ENCODE results near the gene STIM1. TPM values are rescaled to one million over a fixed set of nuclear protein-coding genes. Genes with fewer than 3 reads are reported as not detected.

STIM1 gene
- total RNA-seq, 3 donors from 2014 or later, result 56.1 to 74.8 (median 72.5) TPM

- DNase-seq (no peak), ATAC-seq (no peak)
- TF ChIP-seq, protein P1, sequence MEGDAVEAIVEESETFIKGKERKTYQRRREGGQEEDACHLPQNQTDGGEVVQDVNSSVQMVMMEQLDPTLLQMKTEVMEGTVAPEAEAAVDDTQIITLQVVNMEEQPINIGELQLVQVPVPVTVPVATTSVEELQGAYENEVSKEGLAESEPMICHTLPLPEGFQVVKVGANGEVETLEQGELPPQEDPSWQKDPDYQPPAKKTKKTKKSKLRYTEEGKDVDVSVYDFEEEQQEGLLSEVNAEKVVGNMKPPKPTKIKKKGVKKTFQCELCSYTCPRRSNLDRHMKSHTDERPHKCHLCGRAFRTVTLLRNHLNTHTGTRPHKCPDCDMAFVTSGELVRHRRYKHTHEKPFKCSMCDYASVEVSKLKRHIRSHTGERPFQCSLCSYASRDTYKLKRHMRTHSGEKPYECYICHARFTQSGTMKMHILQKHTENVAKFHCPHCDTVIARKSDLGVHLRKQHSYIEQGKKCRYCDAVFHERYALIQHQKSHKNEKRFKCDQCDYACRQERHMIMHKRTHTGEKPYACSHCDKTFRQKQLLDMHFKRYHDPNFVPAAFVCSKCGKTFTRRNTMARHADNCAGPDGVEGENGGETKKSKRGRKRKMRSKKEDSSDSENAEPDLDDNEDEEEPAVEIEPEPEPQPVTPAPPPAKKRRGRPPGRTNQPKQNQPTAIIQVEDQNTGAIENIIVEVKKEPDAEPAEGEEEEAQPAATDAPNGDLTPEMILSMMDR (IDR thresholded peaks at IDR 0.05), result no peak
- no peak overlapping the region for H3K4me3 ChIP-seq
- H3K4me1 ChIP-seq (ENCODE audit: low read depth), result peaks cover 18% of the 10 kb centered on the region
- no peaks in the 10 kb centered on the region for H3K36me3 ChIP-seq (ENCODE audit: low read depth)
- no peaks in the 10 kb centered on the region for H3K9me3 ChIP-seq
- intact Hi-C loops (cut with DNase I, micrococcal nuclease), result no loop called here
Observed at GRCh38 chr11:4068962-4069361, 213.5 kb downstream of the STIM1 start.

DNA sequence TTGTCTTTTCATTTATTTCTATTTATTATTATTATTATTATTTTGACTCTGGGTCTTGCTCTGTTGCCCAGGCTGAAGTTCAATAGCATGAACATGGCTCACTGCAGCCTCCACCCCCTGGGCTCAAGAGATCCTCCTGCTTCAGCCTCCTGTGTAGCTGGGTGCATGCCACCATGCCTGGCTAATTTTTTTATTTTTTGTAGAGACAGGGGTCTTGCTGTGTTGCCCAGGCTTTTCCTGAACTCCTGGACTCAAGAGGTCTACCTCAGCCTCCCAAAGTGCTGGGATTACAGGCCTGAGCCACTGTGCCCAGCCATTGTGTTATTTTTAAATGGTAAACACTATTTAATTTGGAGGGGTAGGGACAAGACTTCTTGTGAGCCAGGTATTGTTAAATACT lies 215.9 kb downstream of the STIM1 start:
- ATAC-seq (no peak), DNase-seq (no peak)
- TF ChIP-seq, protein P1 (IDR thresholded peaks at IDR 0.05), result no peak
- H3K4me3 ChIP-seq, result no peak overlapping the region
- H3K4me1 ChIP-seq (ENCODE audit: low read depth), result peaks cover 6% of the 10 kb centered on the region
- intact Hi-C loops (cut with DNase I, micrococcal nuclease), result loop anchor here in 1 of 2 donors (5.0 kb wide), 1 partner anchor 224 kb away; no protein-coding TSS in a partner anchor
- H3K9me3 ChIP-seq, result no peaks in the 10 kb centered on the region
- no peaks in the 10 kb centered on the region for H3K36me3 ChIP-seq (ENCODE audit: low read depth)

DNA sequence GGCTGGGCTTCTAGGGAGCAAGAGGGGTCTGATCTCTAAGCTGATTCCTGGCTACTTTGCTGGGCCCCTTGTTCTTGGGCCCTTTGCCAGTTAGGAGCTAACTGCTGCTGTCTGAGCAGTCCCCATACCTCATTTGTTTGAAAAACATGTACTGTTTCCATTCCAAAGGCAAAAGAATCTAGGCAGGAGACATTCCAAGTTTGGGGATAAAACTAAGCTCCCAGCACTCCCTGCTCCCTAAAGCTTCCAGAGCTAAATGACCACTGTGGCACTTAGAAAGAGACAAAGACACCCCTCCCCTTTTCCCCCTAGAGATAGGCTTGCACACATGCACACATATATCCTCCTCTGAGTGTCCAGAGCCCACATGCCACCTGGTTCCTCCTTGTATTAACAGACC lies 216.4 kb downstream of the STIM1 start:
- H3K9me3 ChIP-seq, result no peaks in the 10 kb centered on the region
- H3K4me3 ChIP-seq, result no peak overlapping the region
- no peaks in the 10 kb centered on the region for H3K36me3 ChIP-seq (ENCODE audit: low read depth)
- DNase-seq (no peak), ATAC-seq (no peak)
- TF ChIP-seq, protein P1 (IDR thresholded peaks at IDR 0.05), result no peak
- intact Hi-C loops (cut with DNase I, micrococcal nuclease), result loop anchor here (2.0 to 5.0 kb wide), 2 partner anchors 223 to 225 kb away; no protein-coding TSS in a partner anchor
- H3K4me1 ChIP-seq (ENCODE audit: low read depth), result peaks cover 6% of the 10 kb centered on the region

- intact Hi-C loops (cut with DNase I, micrococcal nuclease), result loop anchor here (2.0 to 5.0 kb wide), 2 partner anchors 224 to 225 kb away; no protein-coding TSS in a partner anchor
- peaks cover 6% of the 10 kb centered on the region for H3K4me1 ChIP-seq (ENCODE audit: low read depth)
- DNase-seq (peak in 1 of 3 donors; percentile 82), ATAC-seq (peak; percentile 95)
- no peaks in the 10 kb centered on the region for H3K9me3 ChIP-seq
- TF ChIP-seq, protein P1 (IDR thresholded peaks at IDR 0.05), result peak; percentile 51
- H3K36me3 ChIP-seq (ENCODE audit: low read depth), result no peaks in the 10 kb centered on the region
- H3K4me3 ChIP-seq, result no peak overlapping the region
Observed at GRCh38 chr11:4072668-4073285, 217.3 kb downstream of the STIM1 start.

DNA sequence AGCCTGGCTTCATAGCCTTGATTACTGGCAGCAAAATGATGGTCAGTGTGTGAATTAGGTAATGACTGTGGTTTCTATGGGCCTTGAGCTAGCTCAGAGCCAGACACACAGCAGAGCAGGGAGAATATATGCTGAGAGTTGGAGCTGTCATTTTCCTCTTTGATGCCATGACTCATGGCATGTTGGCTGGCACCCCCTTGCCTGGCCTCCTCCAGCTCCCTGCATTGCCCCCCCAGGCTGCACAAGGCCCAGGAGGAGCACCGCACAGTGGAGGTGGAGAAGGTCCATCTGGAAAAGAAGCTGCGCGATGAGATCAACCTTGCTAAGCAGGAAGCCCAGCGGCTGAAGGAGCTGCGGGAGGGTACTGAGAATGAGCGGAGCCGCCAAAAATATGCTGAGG lies 218.8 kb downstream of the STIM1 start:
- no peak for ATAC-seq
- intact Hi-C loops (cut with DNase I, micrococcal nuclease), result loop anchor here in 1 of 2 donors (5.0 kb wide), 1 partner anchor 227 kb away; no protein-coding TSS in a partner anchor

More for the DNA sequence above, 218.8 kb downstream of the STIM1 start:
- TF ChIP-seq, protein P1 (IDR thresholded peaks at IDR 0.05), result no peak
- peaks cover 6% of the 10 kb centered on the region for H3K4me1 ChIP-seq (ENCODE audit: low read depth)
- H3K4me3 ChIP-seq, result no peak overlapping the region
- no peaks in the 10 kb centered on the region for H3K36me3 ChIP-seq (ENCODE audit: low read depth)
- H3K9me3 ChIP-seq, result no peaks in the 10 kb centered on the region
- DNase-seq, result no peak

Measured in mucosa of descending colon (tissue), 3 donors.